Progenitor cell of endocrine pancreas (in vitro differentiated cells): ENCODE results near the gene MILR1. TPM values are rescaled to one million over a fixed set of nuclear protein-coding genes. Genes with fewer than 3 reads are reported as not detected.

Experiments
- DNase-seq: peaks from one replicate; pipeline ENCODE4 v3.0.0; 2021; ENCODE audit warnings: low spot score; ENCODE audit not compliant: unreplicated experiment
- H3K27ac Mint-ChIP-seq: 2 replicates; pipeline ENCODE4 v1.8.0; 2021; ENCODE audit warnings: mild to moderate bottlenecking, moderate library complexity, mixed read lengths
- H3K27me3 Mint-ChIP-seq: 2 replicates; pipeline ENCODE4 v1.8.0; 2021; ENCODE audit warnings: mixed read lengths
- H3K36me3 Mint-ChIP-seq: 2 replicates; pipeline ENCODE4 v1.8.0; 2022; ENCODE audit warnings: mixed read lengths; ENCODE audit not compliant: insufficient read depth
- H3K4me1 Mint-ChIP-seq: 2 replicates; pipeline ENCODE4 v1.8.0; 2021; ENCODE audit warnings: low read depth, mixed read lengths
- H3K4me3 Mint-ChIP-seq: 2 replicates; pipeline ENCODE4 v1.8.0; 2021; ENCODE audit warnings: low read depth, mild to moderate bottlenecking, moderate library complexity, mixed read lengths
- H3K9me3 Mint-ChIP-seq: 2 replicates; pipeline ENCODE4 v1.8.0; 2021; ENCODE audit warnings: low read depth, mixed read lengths
- total RNA-seq: library from RNA; stranded (reverse); gene quantifications from 2 replicates; pipeline ENCODE4 v1.2.1, GENCODE V29; 2021
- TF ChIP-seq, protein P1 (sequence below): fragments of 200-600 bp; sonication (generic); IDR thresholded peaks from one replicate; pipeline ENCODE4 v1.5.0; 2021; ENCODE audit warnings: antibody characterized with exemption, mild to moderate bottlenecking; ENCODE audit not compliant: unreplicated experiment

The MILR1 gene
- total RNA-seq, 1 donor from 2014 or later = not detected

DNA sequence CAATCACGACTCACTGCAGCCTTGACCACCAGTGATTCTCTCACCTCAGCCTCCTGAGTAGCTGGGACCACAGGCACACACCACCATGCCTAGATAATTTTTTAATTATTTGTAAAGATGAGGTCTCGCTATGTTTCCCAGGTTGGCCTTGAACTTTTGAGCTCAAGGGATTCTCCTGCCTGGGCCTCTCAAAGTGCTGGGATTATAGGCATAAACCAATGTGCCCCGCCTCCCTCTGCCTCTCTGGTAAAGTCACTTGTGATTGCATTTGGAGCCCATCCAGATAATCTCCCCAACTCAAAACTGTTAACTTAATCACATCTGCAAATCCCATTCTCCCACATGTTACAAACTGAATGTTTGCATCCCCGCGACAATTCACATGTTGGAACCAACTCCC, 46.4 kb upstream of the MILR1 start:
- TF ChIP-seq, protein P1, sequence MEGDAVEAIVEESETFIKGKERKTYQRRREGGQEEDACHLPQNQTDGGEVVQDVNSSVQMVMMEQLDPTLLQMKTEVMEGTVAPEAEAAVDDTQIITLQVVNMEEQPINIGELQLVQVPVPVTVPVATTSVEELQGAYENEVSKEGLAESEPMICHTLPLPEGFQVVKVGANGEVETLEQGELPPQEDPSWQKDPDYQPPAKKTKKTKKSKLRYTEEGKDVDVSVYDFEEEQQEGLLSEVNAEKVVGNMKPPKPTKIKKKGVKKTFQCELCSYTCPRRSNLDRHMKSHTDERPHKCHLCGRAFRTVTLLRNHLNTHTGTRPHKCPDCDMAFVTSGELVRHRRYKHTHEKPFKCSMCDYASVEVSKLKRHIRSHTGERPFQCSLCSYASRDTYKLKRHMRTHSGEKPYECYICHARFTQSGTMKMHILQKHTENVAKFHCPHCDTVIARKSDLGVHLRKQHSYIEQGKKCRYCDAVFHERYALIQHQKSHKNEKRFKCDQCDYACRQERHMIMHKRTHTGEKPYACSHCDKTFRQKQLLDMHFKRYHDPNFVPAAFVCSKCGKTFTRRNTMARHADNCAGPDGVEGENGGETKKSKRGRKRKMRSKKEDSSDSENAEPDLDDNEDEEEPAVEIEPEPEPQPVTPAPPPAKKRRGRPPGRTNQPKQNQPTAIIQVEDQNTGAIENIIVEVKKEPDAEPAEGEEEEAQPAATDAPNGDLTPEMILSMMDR = no peak
- no peaks in the 10 kb centered on the region for H3K36me3 Mint-ChIP-seq
- H3K4me1 Mint-ChIP-seq = no peaks in the 10 kb centered on the region
- no peak for DNase-seq
- H3K27ac Mint-ChIP-seq = no peak overlapping the region
- H3K4me3 Mint-ChIP-seq = no peak overlapping the region
- H3K27me3 Mint-ChIP-seq = no peaks in the 10 kb centered on the region
- H3K9me3 Mint-ChIP-seq = peaks cover 3% of the 10 kb centered on the region

DNA sequence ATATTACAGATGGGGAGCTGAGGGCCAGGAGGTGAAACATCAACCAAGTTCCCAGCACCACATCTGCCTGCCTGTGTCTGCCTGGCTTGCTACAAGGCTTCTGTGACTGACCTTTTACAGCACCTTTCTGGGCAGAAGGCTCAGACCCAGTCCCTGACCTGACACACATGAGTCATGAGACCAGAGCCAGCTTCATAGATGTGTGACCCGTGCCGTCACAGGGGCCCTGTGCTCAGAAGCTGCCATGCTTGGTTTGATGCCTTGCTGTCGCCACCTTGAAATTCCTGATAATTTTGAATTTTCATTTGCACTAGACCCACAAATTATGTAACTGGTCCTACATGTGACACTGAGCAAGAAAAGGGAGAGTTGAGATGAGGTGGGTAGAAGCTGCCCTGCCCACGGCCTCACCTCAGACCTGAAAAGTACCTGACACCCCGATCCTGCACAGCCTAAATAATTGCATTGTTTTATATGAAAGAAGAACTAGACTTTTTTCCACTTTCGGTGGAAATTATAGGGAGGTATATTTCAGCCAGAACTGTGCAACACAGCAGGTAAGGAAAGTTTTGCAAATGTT, 44.9 kb upstream of the MILR1 start:
- H3K4me3 Mint-ChIP-seq = no peak overlapping the region

DNA sequence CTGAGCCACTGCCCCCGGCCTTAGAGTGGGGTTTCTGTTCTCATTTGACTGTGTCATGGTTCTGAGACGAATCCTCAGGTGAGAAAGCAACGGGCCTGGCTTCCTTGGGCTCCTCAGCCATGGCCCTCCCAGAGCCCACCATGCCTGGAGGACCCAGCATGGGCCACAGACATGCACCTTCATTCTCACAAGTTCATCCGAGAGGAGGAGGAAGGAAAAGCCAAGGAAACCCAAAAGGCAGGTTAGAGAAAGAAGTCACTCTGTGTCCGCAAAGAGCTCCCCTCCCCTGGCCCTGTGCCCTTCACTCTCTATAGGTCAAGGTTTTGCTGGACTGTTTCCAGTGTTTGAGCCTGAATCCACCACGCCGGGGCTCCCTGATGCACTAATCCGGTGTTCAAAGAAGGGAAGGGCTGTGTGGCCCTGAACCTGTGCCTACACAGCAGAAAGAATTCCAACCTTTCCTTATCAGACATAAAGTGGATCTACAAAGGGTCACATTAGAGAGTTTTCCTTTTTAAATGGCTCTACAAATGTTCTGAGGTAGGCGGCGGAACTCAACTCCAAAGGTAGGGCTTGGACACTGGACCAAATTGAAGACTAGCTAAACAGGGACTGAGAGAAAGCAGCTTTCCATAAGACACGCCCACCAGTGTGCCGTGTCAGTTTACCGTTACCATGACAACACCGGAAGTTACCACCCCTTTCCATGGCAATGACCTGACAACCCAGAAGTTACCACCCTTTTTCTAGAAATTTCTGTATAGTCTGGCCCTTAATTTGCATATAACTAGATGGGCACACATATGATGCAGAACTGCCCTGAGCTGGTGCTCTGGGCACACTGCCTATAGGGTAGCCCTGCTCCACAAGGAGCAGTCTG, 42.4 kb upstream of the MILR1 start:
- H3K4me3 Mint-ChIP-seq = no peak overlapping the region
- no peaks in the 10 kb centered on the region for H3K27me3 Mint-ChIP-seq
- no peak overlapping the region for H3K27ac Mint-ChIP-seq
- TF ChIP-seq, protein P1 = no peak
- no peaks in the 10 kb centered on the region for H3K36me3 Mint-ChIP-seq
- peaks cover 1% of the 10 kb centered on the region for H3K4me1 Mint-ChIP-seq
- no peak for DNase-seq
- H3K9me3 Mint-ChIP-seq = peaks cover 2% of the 10 kb centered on the region

More for the DNA sequence above, 44.9 kb upstream of the MILR1 start:
- H3K36me3 Mint-ChIP-seq = no peaks in the 10 kb centered on the region
- H3K9me3 Mint-ChIP-seq = peaks cover 3% of the 10 kb centered on the region
- TF ChIP-seq, protein P1 = no peak
- no peaks in the 10 kb centered on the region for H3K27me3 Mint-ChIP-seq
- DNase-seq = no peak
- no peak overlapping the region for H3K27ac Mint-ChIP-seq
- H3K4me1 Mint-ChIP-seq = no peaks in the 10 kb centered on the region

DNA sequence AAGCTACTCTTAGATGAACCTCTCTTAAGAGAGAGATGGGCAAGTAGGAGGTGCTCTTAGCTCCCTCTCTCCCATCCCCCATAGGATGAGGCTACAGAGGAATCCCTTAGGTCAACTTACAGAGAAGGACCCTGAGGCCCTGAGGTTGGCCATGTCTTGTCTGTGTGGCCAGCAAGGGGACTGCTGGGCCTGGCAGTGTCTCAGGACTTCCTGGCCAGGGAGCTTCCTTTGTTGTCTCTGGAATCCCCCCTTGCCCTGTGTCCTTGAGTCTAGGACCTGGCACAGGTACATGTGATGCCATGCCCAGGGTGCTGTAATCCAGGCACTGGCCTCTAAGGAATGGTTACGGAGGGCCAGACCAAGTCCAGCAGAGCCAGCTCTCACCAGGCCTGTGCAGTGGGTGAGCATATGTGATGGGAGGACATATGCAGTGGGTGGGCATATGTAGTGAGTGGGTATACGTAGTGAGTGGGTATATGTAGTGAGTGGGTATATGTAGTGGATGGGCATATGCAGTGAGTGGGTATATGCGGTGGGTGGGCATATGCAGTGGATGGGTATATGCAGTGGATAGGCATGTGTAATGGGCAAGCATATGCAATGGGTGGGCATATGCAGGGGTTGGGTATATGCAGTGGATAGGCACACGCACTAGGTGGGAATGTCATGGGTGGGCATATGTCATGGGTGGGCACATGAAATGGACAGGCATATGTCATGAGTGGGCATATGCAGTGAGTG, 38.0 kb upstream of the MILR1 start:
- DNase-seq = no peak
- H3K27me3 Mint-ChIP-seq = no peaks in the 10 kb centered on the region

More for the DNA sequence above, 38.0 kb upstream of the MILR1 start:
- Mint-ChIP-seq H3K4me3 (no peak overlapping the region), H3K4me1 (peaks cover 12% of the 10 kb centered on the region), H3K27ac (no peak overlapping the region), H3K36me3 (no peaks in the 10 kb centered on the region), H3K9me3 (no peaks in the 10 kb centered on the region)
- TF ChIP-seq, protein P1 = no peak
